A549 (cell line): ENCODE data around the gene MMD. TPM values are rescaled to one million over a fixed set of nuclear protein-coding genes. Genes with fewer than 3 reads are reported as not detected.

Source experiments
- ATAC-seq, 2 experiments: fragments of 200-7000 bp in 1 of 2; fragments of >200 bp in 1 of 2; cut with Nextera tagmentation in 1 of 2; cut with Tn5 transposase in 1 of 2; 3 replicates each; pipeline versions ENCODE4 v1.8.0 to v1.9.1; 2018 to 2020; ENCODE audit warnings: mild to moderate bottlenecking in 1 of 2, moderate library complexity in 1 of 2
- CTCF ChIA-PET: fragments of 300-600 bp; sonication (Branson Sonifier 250); formaldehyde crosslinking; extraction: SDS; loops from one replicate; lab custom pipeline; 2021; ENCODE audit warnings: antibody characterized with exemption, inconsistent platforms; lab: Yijun Ruan, JAX
- POLR2A ChIA-PET: fragments of 350-600 bp; formaldehyde crosslinking; extraction: SDS; loops from one replicate; lab custom pipeline; 2021; ENCODE audit warnings: antibody characterized with exemption, inconsistent platforms; lab: Yijun Ruan, JAX
- DNase-seq, 2 experiments: peaks; one replicate each; pipeline versions ENCODE4 v3.0.0 to v3.0.0-alpha.2; 2011 to 2016; ENCODE audit warnings: low read depth in 1 of 2, low spot score in 1 of 2
- FAIRE-seq: peaks from 2 replicates; lab custom pipeline; 2011; peaks lifted over from hg19 to GRCh38; lab: Jason Lieb, UNC
- H3K27ac ChIP-seq, 2 experiments: fragments of >200 bp; sonication (Bioruptor Twin); formaldehyde crosslinking; 3 replicates each; pipeline ENCODE4 v1.5.1; 2016 to 2017
- H3K4me1 ChIP-seq: fragments of >200 bp; sonication (Bioruptor Twin); formaldehyde crosslinking; 3 replicates; pipeline ENCODE4 v1.6.1; 2016
- H3K4me2 ChIP-seq: fragments of >200 bp; sonication (Bioruptor Twin); formaldehyde crosslinking; 3 replicates; pipeline ENCODE4 v1.6.1; 2016
- H3K4me3 ChIP-seq: fragments of >200 bp; sonication (Bioruptor Twin); formaldehyde crosslinking; 3 replicates; pipeline ENCODE4 v1.5.1; 2016
- H3K9me3 ChIP-seq: fragments of >200 bp; sonication (Bioruptor Twin); formaldehyde crosslinking; 3 replicates; pipeline ENCODE4 v1.6.1; 2016
- BHLHE40 ChIP-seq: IDR thresholded peaks from 2 replicates; pipeline ENCODE4 v1.6.1; 2012; ENCODE audit warnings: low read depth, low read length, inconsistent platforms
- CBX2 ChIP-seq: fragments of 200-600 bp; sonication (generic); IDR thresholded peaks from 2 replicates; pipeline ENCODE4 v1.6.1; 2016; ENCODE audit warnings: low read depth, mild to moderate bottlenecking, borderline replicate concordance
- CBX8 ChIP-seq: fragments of 200-600 bp; sonication (generic); IDR thresholded peaks from 2 replicates; pipeline ENCODE4 v1.6.1; 2016
- EHF ChIP-seq: fragments of 250-450 bp; sonication (Bioruptor Pico); IDR thresholded peaks from 2 replicates; pipeline ENCODE4 v1.5.0; 2020; ENCODE audit warnings: mild to moderate bottlenecking
- FOSB ChIP-seq: fragments of 250-450 bp; sonication (Bioruptor Pico); IDR thresholded peaks from 2 replicates; pipeline ENCODE4 v1.5.0; 2020; ENCODE audit warnings: mild to moderate bottlenecking, moderate library complexity
- FOSL2 ChIP-seq, 2 experiments: fragments of 450-650 bp in 1 of 2; fragments of >200 bp in 1 of 2; sonication (Bioruptor Twin) in 1 of 2; formaldehyde crosslinking; IDR thresholded peaks; 2 replicates each; pipeline versions ENCODE4 v1.5.0 to v1.6.1; 2016 to 2020; ENCODE audit warnings: mild to moderate bottlenecking in 1 of 2, moderate library complexity in 1 of 2
- HEYL ChIP-seq: fragments of 250-450 bp; sonication (Bioruptor Pico); IDR thresholded peaks from 2 replicates; pipeline ENCODE4 v1.8.0; 2021; ENCODE audit warnings: mild to moderate bottlenecking, moderate library complexity
- HOXA7 ChIP-seq: fragments of 250-450 bp; sonication (Bioruptor Pico); IDR thresholded peaks from 2 replicates; pipeline ENCODE4 v1.5.0; 2020; ENCODE audit warnings: mild to moderate bottlenecking, moderate library complexity
- HOXB13 ChIP-seq: fragments of 250-450 bp; sonication (Bioruptor Pico); IDR thresholded peaks from 2 replicates; pipeline ENCODE4 v1.5.0; 2020; ENCODE audit warnings: low read depth, mild to moderate bottlenecking, moderate library complexity
- JUN ChIP-seq, 2 experiments: fragments of >200 bp; sonication (Bioruptor Twin); formaldehyde crosslinking; IDR thresholded peaks; 2 replicates in 1 of 2; 3 replicates in 1 of 2; pipeline ENCODE4 v1.6.1; 2016 to 2017
- JUNB ChIP-seq: fragments of >200 bp; sonication (Bioruptor Twin); formaldehyde crosslinking; IDR thresholded peaks from 2 replicates; pipeline ENCODE4 v1.6.1; 2016
- MAZ ChIP-seq: fragments of 150-350 bp; IDR thresholded peaks from 2 replicates; pipeline ENCODE4 v1.6.1; 2014; ENCODE audit warnings: antibody characterized with exemption, low read depth, low read length, borderline replicate concordance
- NFE2L2 ChIP-seq: fragments of 150-350 bp; conservative IDR thresholded peaks from 2 replicates; pipeline ENCODE4 v1.6.1; 2014; ENCODE audit warnings: low read length
- NPAS2 ChIP-seq: fragments of 250-450 bp; sonication (Bioruptor Pico); IDR thresholded peaks from 2 replicates; pipeline ENCODE4 v1.8.0; 2022; ENCODE audit warnings: mild to moderate bottlenecking, moderate library complexity, borderline replicate concordance
- NR3C1 ChIP-seq: fragments of >200 bp; sonication (Bioruptor Twin); formaldehyde crosslinking; IDR thresholded peaks from 3 replicates; pipeline ENCODE4 v1.6.1; 2017
- POLR2AphosphoS2 ChIP-seq: conservative IDR thresholded peaks from 2 replicates; pipeline ENCODE4 v1.6.1; 2012; ENCODE audit warnings: low read length, improper control_type of control experiment, inconsistent platforms
- REST ChIP-seq: fragments of 200-600 bp; sonication (generic); IDR thresholded peaks from 2 replicates; pipeline ENCODE4 v1.6.1; 2016; ENCODE audit warnings: antibody characterized with exemption, mild to moderate bottlenecking, moderate library complexity
- RFX5 ChIP-seq: fragments of 450-650 bp; IDR thresholded peaks from 2 replicates; pipeline ENCODE4 v1.7.1; 2014; ENCODE audit warnings: antibody characterized with exemption, mild to moderate bottlenecking, moderate library complexity
- SREBF2 ChIP-seq: fragments of 450-650 bp; IDR thresholded peaks from 2 replicates; pipeline ENCODE4 v1.6.1; 2014; ENCODE audit warnings: mild to moderate bottlenecking, moderate library complexity
- USF2 ChIP-seq: fragments of 450-650 bp; IDR thresholded peaks from 2 replicates; pipeline ENCODE4 v1.6.1; 2014; ENCODE audit warnings: antibody characterized with exemption
- ZC3H11A ChIP-seq: fragments of 450-650 bp; IDR thresholded peaks from 2 replicates; pipeline ENCODE4 v1.6.1; 2014; ENCODE audit warnings: antibody characterized with exemption, mild to moderate bottlenecking
- ZNF302 ChIP-seq: fragments of 250-450 bp; sonication (Bioruptor Pico); IDR thresholded peaks from 2 replicates; pipeline ENCODE4 v1.9.0; 2021; ENCODE audit warnings: inconsistent platforms, mild to moderate bottlenecking, moderate library complexity
- ZSCAN20 ChIP-seq: fragments of 250-450 bp; sonication (Bioruptor Pico); IDR thresholded peaks from 2 replicates; pipeline ENCODE4 v1.8.0; 2022; ENCODE audit warnings: mild to moderate bottlenecking, moderate library complexity
- WGBS: methylation state at CpG from one replicate; pipeline ENCODE4 v1.1.6; 2017; ENCODE audit errors: missing lambda C conversion rate; 5-methylcytosine and 5-hydroxymethylcytosine counted together
- polyA plus RNA-seq, 4 experiments: library from polyadenylated mRNA; depleted of rRNA in 3 of 4; stranded (reverse); fragments of >200 nt; fragmentation: RNase III in 1 of 4; extraction: RNeasy Plus Mini Kit Qiagen cat#74134 plus additional on column Dnase treatment in 1 of 4; gene quantifications; 2 replicates in 3 of 4; 3 replicates in 1 of 4; pipeline ENCODE4 v1.2.3, GENCODE V29; 2011 to 2017
- TF ChIP-seq, protein P1 (sequence below): IDR thresholded peaks from 2 replicates; pipeline ENCODE4 v1.6.1; 2012; ENCODE audit warnings: low read depth, borderline replicate concordance
- TF ChIP-seq, protein P2 (sequence below): fragments of 250-450 bp; sonication (Bioruptor Pico); IDR thresholded peaks from 2 replicates; pipeline ENCODE4 v1.5.0; 2021; ENCODE audit warnings: mild to moderate bottlenecking, moderate library complexity, borderline replicate concordance
- TF ChIP-seq, protein P3 (sequence below): IDR thresholded peaks from 2 replicates; pipeline ENCODE4 v1.6.1; 2012

MMD gene
- polyA plus RNA-seq, 2 of the 4 experiments (the other 2 are of a cell fraction): 22.5 to 54.7 TPM

DNA sequence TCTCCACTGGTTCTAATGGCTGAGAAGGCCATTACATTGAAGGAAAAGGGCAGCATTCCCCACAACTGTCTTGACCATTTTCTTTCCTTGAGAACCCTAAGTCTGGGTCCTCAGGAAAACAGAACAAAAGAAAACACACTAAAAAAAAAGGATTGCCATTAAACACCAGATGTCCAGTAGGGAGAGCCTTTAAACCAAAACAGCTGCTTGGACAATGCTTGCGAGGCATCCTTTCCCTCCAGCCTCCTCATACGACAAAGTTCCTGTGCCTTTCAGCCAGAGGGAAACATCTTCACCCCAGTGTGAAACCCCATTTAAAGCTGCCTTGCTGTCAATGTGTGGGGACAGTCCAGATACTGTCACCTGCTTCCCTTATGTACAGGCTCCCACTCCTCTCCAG, 74.3 kb downstream of the MMD start:
- H3K27ac ChIP-seq: no peak overlapping the region
- no peak for TF ChIP-seq NR3C1
- no peak for TF ChIP-seq HOXA7 (CRISPR knock-in tag)
- TF ChIP-seq, protein P1, sequence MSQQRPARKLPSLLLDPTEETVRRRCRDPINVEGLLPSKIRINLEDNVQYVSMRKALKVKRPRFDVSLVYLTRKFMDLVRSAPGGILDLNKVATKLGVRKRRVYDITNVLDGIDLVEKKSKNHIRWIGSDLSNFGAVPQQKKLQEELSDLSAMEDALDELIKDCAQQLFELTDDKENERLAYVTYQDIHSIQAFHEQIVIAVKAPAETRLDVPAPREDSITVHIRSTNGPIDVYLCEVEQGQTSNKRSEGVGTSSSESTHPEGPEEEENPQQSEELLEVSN: no peak
- no peak for TF ChIP-seq FOSL2 (IDR thresholded peaks at IDR 0.05)
- TF ChIP-seq FOSL2 (CRISPR knock-in tag; IDR thresholded peaks at IDR 0.05): no peak
- no peak for TF ChIP-seq USF2
- TF ChIP-seq MAZ: no peak
- TF ChIP-seq, protein P2, sequence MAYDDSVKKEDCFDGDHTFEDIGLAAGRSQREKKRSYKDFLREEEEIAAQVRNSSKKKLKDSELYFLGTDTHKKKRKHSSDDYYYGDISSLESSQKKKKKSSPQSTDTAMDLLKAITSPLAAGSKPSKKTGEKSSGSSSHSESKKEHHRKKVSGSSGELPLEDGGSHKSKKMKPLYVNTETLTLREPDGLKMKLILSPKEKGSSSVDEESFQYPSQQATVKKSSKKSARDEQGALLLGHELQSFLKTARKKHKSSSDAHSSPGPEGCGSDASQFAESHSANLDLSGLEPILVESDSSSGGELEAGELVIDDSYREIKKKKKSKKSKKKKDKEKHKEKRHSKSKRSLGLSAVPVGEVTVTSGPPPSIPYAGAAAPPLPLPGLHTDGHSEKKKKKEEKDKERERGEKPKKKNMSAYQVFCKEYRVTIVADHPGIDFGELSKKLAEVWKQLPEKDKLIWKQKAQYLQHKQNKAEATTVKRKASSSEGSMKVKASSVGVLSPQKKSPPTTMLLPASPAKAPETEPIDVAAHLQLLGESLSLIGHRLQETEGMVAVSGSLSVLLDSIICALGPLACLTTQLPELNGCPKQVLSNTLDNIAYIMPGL (CRISPR knock-in tag): no peak
- TF ChIP-seq SREBF2: no peak
- TF ChIP-seq POLR2AphosphoS2: no peak
- TF ChIP-seq EHF (CRISPR knock-in tag): no peak
- TF ChIP-seq, all 56 proteins: peak for 0
- FAIRE-seq (no peak), DNase-seq (no peak), ATAC-seq (no peak)
- Histone ChIP-seq H3K4me1 (peaks cover 4% of the 10 kb centered on the region; the same call in 1 of the 3 replicates), H3K4me3 (no peak overlapping the region), H3K9me3 (peaks cover 7% of the 10 kb centered on the region; the same call in 2 of the 3 replicates), H3K4me2 (no peak overlapping the region)
- ChIA-PET CTCF (interaction anchor here (0.6 to 7.4 kb wide), 25 partner anchors 9 to 356 kb away, joined by 3 to 99 read pairs (median 4); partner anchors contain the start of gene SMIM36), POLR2A (no interaction called here)
- 90% methylated on average over 2 of the region's 2 CpGs for whole genome bisulfite sequencing

- DNase-seq (no peak), FAIRE-seq (no peak), ATAC-seq (no peak)
- ChIA-PET CTCF (interaction anchor here (0.6 to 7.4 kb wide), 9 partner anchors 12 to 355 kb away, joined by 3 to 99 read pairs (median 3); partner anchors contain the start of gene SMIM36), POLR2A (no interaction called here)
- WGBS: 84% methylated on average over 1 of the region's 1 CpG
- TF ChIP-seq ZNF302 (CRISPR knock-in tag) (no peak), CBX8 (no peak), ZC3H11A (no peak), FOSB (CRISPR knock-in tag) (no peak), BHLHE40 (no peak), JUNB (no peak), JUN (IDR thresholded peaks at IDR 0.05) (no peak), REST (no peak), CBX2 (no peak), NFE2L2 (no peak), ZSCAN20 (CRISPR knock-in tag) (no peak), RFX5 (no peak), NPAS2 (CRISPR knock-in tag) (no peak), HEYL (no peak), HOXB13 (CRISPR knock-in tag) (no peak), MAZ (no peak)
- TF ChIP-seq, protein P3, sequence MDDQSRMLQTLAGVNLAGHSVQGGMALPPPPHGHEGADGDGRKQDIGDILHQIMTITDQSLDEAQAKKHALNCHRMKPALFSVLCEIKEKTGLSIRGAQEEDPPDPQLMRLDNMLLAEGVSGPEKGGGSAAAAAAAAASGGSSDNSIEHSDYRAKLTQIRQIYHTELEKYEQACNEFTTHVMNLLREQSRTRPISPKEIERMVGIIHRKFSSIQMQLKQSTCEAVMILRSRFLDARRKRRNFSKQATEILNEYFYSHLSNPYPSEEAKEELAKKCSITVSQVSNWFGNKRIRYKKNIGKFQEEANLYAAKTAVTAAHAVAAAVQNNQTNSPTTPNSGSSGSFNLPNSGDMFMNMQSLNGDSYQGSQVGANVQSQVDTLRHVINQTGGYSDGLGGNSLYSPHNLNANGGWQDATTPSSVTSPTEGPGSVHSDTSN: no peak
- Histone ChIP-seq H3K4me1 (peaks cover 4% of the 10 kb centered on the region; the same call in 1 of the 3 replicates), H3K4me2 (no peak overlapping the region), H3K4me3 (no peak overlapping the region), H3K9me3 (peaks cover 7% of the 10 kb centered on the region; the same call in 2 of the 3 replicates), H3K27ac (no peak overlapping the region)
These were observed 75.0 kb downstream of the MMD start for GRCh38 chr17:55346658-55347057.
